Measurements from ENCODE around the gene TMEM243. TPM values are rescaled to one million over a fixed set of nuclear protein-coding genes. Genes with fewer than 3 reads are reported as not detected.
"Not testable (repeated sequence)": the region's sequence is repeated elsewhere in the genome, so short reads cannot be mapped to it uniquely, and the experiment has no call there.

TMEM243 gene
- polyA plus RNA-seq, 1 experiment: 50.2 TPM

GRCh38 chr7:87212498-87212897 is 7.0 kb downstream of the TMEM243 start:
- POLR2A ChIA-PET: no interaction called here
- no peak overlapping the region for H3K27ac ChIP-seq (ENCODE audit: low read depth, low read length)

DNA sequence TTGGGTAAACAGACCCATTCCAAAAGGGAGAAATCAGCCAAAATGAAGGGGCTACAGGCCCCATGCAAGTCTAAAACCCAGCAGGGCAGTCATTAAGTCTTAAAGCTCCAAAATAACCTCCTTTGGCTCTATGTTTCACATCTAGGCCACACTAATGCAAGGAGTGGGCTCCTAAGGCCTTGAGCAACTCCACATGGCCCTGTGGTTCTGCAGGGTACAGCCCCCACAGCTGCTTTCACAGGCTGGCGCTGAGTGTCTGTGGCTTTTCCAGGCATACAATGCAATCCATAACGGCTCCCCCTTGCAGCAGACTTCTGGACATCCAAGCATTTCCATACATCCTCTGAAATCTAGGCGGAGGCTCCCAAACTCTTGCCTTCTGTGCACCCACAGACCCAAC is 9.0 kb downstream of the TMEM243 start:
- Histone ChIP-seq H3K27me3 (ENCODE audit: control insufficient read depth, insufficient read depth, low read length) (no peaks in the 10 kb centered on the region), H3K4me3 (ENCODE audit: low read depth, low read length) (no peak overlapping the region), H3K27ac (ENCODE audit: low read depth, low read length) (no peak overlapping the region), H3K9me3 (ENCODE audit: control insufficient read depth, insufficient read depth, low read length) (no peaks in the 10 kb centered on the region)
- DNase-seq (ENCODE audit: low read depth, low spot score): no peak
- TF ChIP-seq, protein P1, sequence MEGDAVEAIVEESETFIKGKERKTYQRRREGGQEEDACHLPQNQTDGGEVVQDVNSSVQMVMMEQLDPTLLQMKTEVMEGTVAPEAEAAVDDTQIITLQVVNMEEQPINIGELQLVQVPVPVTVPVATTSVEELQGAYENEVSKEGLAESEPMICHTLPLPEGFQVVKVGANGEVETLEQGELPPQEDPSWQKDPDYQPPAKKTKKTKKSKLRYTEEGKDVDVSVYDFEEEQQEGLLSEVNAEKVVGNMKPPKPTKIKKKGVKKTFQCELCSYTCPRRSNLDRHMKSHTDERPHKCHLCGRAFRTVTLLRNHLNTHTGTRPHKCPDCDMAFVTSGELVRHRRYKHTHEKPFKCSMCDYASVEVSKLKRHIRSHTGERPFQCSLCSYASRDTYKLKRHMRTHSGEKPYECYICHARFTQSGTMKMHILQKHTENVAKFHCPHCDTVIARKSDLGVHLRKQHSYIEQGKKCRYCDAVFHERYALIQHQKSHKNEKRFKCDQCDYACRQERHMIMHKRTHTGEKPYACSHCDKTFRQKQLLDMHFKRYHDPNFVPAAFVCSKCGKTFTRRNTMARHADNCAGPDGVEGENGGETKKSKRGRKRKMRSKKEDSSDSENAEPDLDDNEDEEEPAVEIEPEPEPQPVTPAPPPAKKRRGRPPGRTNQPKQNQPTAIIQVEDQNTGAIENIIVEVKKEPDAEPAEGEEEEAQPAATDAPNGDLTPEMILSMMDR (IDR thresholded peaks at IDR 0.05; ENCODE audit: low read depth, low read length): no peak
- CTCF ChIA-PET: interaction anchor here (0.8 kb wide), 1 partner anchor 26 kb away, joined by 3 read pairs; no protein-coding TSS in a partner anchor
- POLR2A ChIA-PET: no interaction called here

More at GRCh38 chr7:87212498-87212897, 7.0 kb downstream of the TMEM243 start:
- no peak overlapping the region for H3K4me3 ChIP-seq (ENCODE audit: low read depth, low read length)
- CTCF ChIA-PET: interaction anchor here (0.6 to 1.5 kb wide), 4 partner anchors 14 to 583 kb away, joined by 3 to 6 read pairs (median 4); no protein-coding TSS in a partner anchor
- no peak for DNase-seq (ENCODE audit: low read depth, low spot score)
- no peaks in the 10 kb centered on the region for H3K27me3 ChIP-seq (ENCODE audit: control insufficient read depth, insufficient read depth, low read length)
- TF ChIP-seq, protein P1 (IDR thresholded peaks at IDR 0.05; ENCODE audit: low read depth, low read length): no peak
- H3K9me3 ChIP-seq (ENCODE audit: control insufficient read depth, insufficient read depth, low read length): no peaks in the 10 kb centered on the region

- Histone ChIP-seq H3K9me3 (ENCODE audit: control insufficient read depth, insufficient read depth, low read length) (peaks cover 7% of the 10 kb centered on the region), H3K27ac (ENCODE audit: low read depth, low read length) (no peak overlapping the region), H3K4me3 (ENCODE audit: low read depth, low read length) (no peak overlapping the region), H3K27me3 (ENCODE audit: control insufficient read depth, insufficient read depth, low read length) (no peaks in the 10 kb centered on the region)
- POLR2A ChIA-PET: no interaction called here
- TF ChIP-seq, protein P1 (IDR thresholded peaks at IDR 0.05; ENCODE audit: low read depth, low read length): no peak
- no peak for DNase-seq (ENCODE audit: low read depth, low spot score)
- CTCF ChIA-PET: no interaction called here
These were observed 10.1 kb downstream of the TMEM243 start for GRCh38 chr7:87209295-87209924.

DNA sequence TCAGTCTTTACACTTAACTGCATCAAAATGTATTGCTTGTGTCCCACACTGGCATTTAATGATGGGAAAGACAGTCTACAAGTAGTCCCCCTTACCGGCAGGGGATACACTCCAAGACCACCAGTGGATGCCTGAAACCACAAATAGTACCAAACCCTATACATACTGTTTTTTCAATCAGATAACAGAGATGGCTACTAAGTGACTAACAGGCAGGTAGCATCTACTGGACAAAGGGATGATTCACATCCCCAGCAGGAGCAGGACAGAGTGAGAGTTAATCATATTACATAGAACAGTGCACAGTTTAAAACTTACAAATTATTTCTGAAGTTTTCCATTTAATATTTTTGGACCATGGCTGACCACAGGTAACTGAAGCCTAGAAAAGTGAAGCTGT is 13.2 kb downstream of the TMEM243 start:
- Histone ChIP-seq H3K4me3 (ENCODE audit: low read depth, low read length) (no peak overlapping the region), H3K27ac (ENCODE audit: low read depth, low read length) (no peak overlapping the region), H3K9me3 (ENCODE audit: control insufficient read depth, insufficient read depth, low read length) (peaks cover 8% of the 10 kb centered on the region), H3K27me3 (ENCODE audit: control insufficient read depth, insufficient read depth, low read length) (no peaks in the 10 kb centered on the region)
- no peak for DNase-seq (ENCODE audit: low read depth, low spot score)
- TF ChIP-seq, protein P1 (IDR thresholded peaks at IDR 0.05; ENCODE audit: low read depth, low read length): no peak
- POLR2A ChIA-PET: no interaction called here
- CTCF ChIA-PET: interaction anchor here (0.7 kb wide), 1 partner anchor 14 kb away, joined by 3 read pairs; no protein-coding TSS in a partner anchor

DNA sequence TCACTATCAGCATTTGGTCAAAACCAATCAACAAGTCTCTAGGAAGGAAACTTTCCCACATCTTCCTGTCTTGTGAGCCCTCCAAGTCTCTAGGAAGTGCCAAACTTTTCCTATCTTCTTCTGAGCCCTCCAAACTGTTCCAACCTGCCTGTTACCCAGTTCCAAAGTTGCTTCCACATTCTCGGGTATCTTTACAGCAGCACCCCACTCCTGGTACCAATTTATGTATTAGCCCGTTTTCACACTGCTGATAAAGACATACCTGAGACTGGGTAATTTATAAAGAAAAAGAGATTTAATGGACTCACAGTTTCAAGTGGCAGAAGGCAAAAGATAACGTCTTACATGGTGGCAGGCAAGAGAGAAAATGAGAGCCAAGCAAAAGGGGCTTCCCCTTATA is 13.8 kb downstream of the TMEM243 start:
- DNase-seq (ENCODE audit: low read depth, low spot score); H3K4me3 ChIP-seq (ENCODE audit: low read depth, low read length); H3K9me3 ChIP-seq (ENCODE audit: control insufficient read depth, insufficient read depth, low read length); H3K27me3 ChIP-seq (ENCODE audit: control insufficient read depth, insufficient read depth, low read length); POLR2A ChIA-PET; CTCF ChIA-PET; H3K27ac ChIP-seq (ENCODE audit: low read depth, low read length): not testable (repeated sequence)

Measured in AG04450 (cell line).